Vagina (tissue), 2 donors: Measurements from ENCODE around the gene SMIM29. TPM values are rescaled to one million over a fixed set of nuclear protein-coding genes. Genes with fewer than 3 reads are reported as not detected.
"Not testable (repeated sequence)": the region's sequence is repeated elsewhere in the genome, so short reads cannot be mapped to it uniquely, and the experiment has no call there.

ENCODE experiments used
- DNase-seq, 2 donors: peaks; one replicate each; pipeline ENCODE4 v3.0.0-alpha.2; 2017; ENCODE audit errors: extremely low spot score in 2 of 2
- H3K27ac ChIP-seq: fragments of 200-600 bp; sonication (generic); one replicate; pipeline ENCODE4 v1.5.1; 2019
- H3K27me3 ChIP-seq: fragments of 200-600 bp; sonication (generic); one replicate; pipeline ENCODE4 v1.5.1; 2019
- H3K36me3 ChIP-seq, 2 donors: fragments of 200-600 bp; sonication (generic); one replicate each; pipeline ENCODE4 v1.5.1; 2017 to 2019
- H3K4me1 ChIP-seq: fragments of 200-600 bp; sonication (generic); one replicate; pipeline ENCODE4 v1.5.1; 2019
- H3K4me3 ChIP-seq, 2 donors: fragments of 200-600 bp; sonication (generic); 1 replicate in 1 of 2; 2 replicates in 1 of 2; pipeline ENCODE4 v1.5.1; 2016 to 2019
- H3K9me3 ChIP-seq: fragments of 200-600 bp; sonication (generic); one replicate; pipeline ENCODE4 v1.5.1; 2019
- POLR2A ChIP-seq, 2 donors: fragments of 450-650 bp; IDR thresholded peaks; one replicate each; pipeline ENCODE4 v1.6.1; 2017; ENCODE audit warnings: antibody characterized with exemption in 2 of 2, mild to moderate bottlenecking in 2 of 2, moderate library complexity in 2 of 2
- POLR2AphosphoS5 ChIP-seq, 2 donors: sonication (generic); formaldehyde crosslinking; IDR thresholded peaks; one replicate each; pipeline ENCODE4 v1.9.0; 2017; ENCODE audit warnings: antibody characterized with exemption in 2 of 2, mild to moderate bottlenecking in 2 of 2, low read depth in 1 of 2; ENCODE audit not compliant: insufficient read depth in 1 of 2
- intact Hi-C: fragments of 100-400 bp; cut with DNase I; formaldehyde crosslinking; loops from one replicate; pipeline ENCODE4 v1.15.1; 2023
- total RNA-seq: library from RNA; depleted of rRNA; stranded (reverse); fragments of >200 nt; gene quantifications from one replicate; pipeline ENCODE4 v1.2.3, GENCODE V29; 2016
- TF ChIP-seq, protein P1 (sequence below), 3 experiments: fragments of 450-650 bp in 2 of 3; fragments of 200-600 bp in 1 of 3; sonication (generic) in 1 of 3; IDR thresholded peaks; one replicate each; pipeline ENCODE4 v1.5.1; 2017 to 2019; ENCODE audit warnings: antibody characterized with exemption in 3 of 3, mild to moderate bottlenecking in 2 of 3, moderate library complexity in 2 of 3

SMIM29 gene
- total RNA-seq, 1 donor from 2014 or later: 22.3 TPM

DNA sequence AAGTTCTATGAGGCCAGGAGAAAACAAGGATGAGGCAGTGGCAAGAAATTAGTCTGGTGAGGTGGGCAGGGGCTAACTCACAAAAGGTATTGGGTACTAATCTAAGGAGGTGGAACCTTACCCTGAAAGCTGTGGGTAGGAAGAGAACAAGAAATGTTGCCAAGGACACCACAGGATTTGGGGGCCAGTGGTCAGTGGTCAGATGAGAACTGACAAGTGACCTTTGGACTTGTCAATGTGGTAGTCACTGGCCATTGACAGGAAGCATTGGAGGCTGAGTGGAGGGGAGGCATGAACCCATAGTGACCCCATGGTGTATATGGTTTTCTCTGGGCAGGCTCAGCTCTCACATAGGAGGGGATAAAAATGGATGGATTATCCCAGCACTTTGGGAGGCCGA is 25.3 kb upstream of the SMIM29 start:
- no peaks in the 10 kb centered on the region for H3K27me3 ChIP-seq

DNA sequence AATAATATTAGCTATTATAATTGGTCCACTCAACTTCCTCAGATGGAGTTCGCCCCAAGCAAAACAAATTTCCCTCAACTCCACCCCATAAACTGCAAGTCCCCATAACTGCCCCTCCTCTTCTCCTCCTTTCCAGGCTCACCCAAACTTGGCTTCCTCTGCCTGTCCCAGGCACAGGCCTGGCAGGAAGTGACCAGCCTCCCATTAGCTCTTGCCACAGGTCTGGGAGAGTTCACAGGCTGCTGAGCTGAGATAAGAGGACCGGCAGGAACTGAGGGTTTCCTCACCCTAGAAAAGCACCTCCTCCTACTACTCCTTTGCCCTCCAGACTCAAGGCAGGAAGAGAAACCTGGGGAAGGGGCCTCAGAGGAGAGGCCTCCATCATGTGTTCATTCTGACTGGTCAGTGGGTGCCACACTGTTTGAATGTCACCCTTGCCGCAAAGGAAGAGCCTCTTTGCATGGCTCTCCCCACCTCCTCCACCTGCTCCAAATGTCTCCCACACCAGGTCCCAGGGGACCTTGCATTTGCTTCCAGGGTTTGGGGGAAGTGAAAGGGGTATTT is 24.5 kb upstream of the SMIM29 start:
- Histone ChIP-seq H3K36me3 (no peaks in the 10 kb centered on the region), H3K4me1 (no peaks in the 10 kb centered on the region), H3K27me3 (no peaks in the 10 kb centered on the region), H3K4me3 (no peak overlapping the region), H3K9me3 (no peaks in the 10 kb centered on the region), H3K27ac (no peak overlapping the region)
- TF ChIP-seq POLR2A (IDR thresholded peaks at IDR 0.05) (no peak), POLR2AphosphoS5 (IDR thresholded peaks at IDR 0.05; ENCODE audit: insufficient read depth in 1 of 2, low read depth in 1 of 2) (peak in 1 of 2 donors; percentile 57)
- TF ChIP-seq, protein P1, sequence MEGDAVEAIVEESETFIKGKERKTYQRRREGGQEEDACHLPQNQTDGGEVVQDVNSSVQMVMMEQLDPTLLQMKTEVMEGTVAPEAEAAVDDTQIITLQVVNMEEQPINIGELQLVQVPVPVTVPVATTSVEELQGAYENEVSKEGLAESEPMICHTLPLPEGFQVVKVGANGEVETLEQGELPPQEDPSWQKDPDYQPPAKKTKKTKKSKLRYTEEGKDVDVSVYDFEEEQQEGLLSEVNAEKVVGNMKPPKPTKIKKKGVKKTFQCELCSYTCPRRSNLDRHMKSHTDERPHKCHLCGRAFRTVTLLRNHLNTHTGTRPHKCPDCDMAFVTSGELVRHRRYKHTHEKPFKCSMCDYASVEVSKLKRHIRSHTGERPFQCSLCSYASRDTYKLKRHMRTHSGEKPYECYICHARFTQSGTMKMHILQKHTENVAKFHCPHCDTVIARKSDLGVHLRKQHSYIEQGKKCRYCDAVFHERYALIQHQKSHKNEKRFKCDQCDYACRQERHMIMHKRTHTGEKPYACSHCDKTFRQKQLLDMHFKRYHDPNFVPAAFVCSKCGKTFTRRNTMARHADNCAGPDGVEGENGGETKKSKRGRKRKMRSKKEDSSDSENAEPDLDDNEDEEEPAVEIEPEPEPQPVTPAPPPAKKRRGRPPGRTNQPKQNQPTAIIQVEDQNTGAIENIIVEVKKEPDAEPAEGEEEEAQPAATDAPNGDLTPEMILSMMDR (IDR thresholded peaks at IDR 0.05): no peak
- intact Hi-C loops: no loop called here
- DNase-seq: no peak

More for the DNA sequence above, 25.3 kb upstream of the SMIM29 start:
- no peak for DNase-seq
- intact Hi-C loops: no loop called here
- Histone ChIP-seq H3K4me3 (no peak overlapping the region), H3K36me3 (no peaks in the 10 kb centered on the region), H3K9me3 (no peaks in the 10 kb centered on the region), H3K27ac (no peak overlapping the region), H3K4me1 (no peaks in the 10 kb centered on the region)
- TF ChIP-seq POLR2AphosphoS5 (IDR thresholded peaks at IDR 0.05; ENCODE audit: insufficient read depth in 1 of 2, low read depth in 1 of 2): no peak
- no peak for TF ChIP-seq POLR2A (IDR thresholded peaks at IDR 0.05)
- TF ChIP-seq, protein P1 (IDR thresholded peaks at IDR 0.05): no peak

DNA sequence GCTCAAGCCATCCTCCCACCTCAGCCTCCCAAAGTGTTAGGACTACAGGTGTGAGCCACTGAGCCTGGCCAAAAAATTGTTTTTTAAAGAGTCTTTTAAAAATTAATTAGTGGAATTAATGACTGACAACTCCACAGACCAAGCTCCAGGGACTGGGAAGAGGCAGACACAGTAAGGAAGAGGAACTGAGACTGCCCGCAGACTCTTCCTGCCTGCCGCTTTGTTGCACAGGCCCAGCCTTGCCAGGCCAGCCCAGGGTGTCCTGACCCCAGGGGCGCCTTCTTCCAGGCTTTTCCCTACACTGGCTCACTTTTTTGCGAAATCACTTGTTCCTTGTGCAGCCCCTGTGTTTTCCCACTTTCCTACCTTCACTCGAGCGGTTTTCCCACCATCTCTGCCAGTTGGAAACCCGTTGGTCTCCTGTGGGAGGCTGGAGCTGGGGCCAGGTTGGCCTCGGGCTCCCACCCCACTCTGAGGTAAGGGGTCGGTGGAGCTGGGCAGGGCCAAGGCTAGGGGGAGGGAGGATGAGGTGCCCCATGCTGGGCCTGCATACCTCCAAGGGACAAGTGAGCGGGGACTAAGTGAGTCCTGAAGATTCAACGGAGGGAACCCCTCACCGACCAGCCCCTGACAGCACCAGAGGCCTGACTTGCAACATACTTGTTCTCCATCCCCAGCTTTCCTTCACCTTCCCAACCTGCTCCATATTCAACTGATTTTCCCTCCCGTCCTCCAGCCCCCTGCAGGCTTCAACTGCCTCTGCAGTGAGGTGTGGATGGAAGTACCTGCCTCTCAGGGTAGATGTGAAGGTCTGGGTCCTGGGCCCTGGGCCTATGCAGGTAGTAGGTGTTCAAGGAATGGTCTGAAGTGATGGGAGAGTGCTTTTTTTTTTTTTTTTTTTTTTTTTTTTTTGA is 23.5 kb upstream of the SMIM29 start:
- TF ChIP-seq, protein P1 (IDR thresholded peaks at IDR 0.05): no peak
- TF ChIP-seq POLR2A (IDR thresholded peaks at IDR 0.05) (no peak), POLR2AphosphoS5 (IDR thresholded peaks at IDR 0.05; ENCODE audit: insufficient read depth in 1 of 2, low read depth in 1 of 2) (no peak)
- Histone ChIP-seq H3K27me3 (no peaks in the 10 kb centered on the region), H3K4me3 (no peak overlapping the region)

DNA sequence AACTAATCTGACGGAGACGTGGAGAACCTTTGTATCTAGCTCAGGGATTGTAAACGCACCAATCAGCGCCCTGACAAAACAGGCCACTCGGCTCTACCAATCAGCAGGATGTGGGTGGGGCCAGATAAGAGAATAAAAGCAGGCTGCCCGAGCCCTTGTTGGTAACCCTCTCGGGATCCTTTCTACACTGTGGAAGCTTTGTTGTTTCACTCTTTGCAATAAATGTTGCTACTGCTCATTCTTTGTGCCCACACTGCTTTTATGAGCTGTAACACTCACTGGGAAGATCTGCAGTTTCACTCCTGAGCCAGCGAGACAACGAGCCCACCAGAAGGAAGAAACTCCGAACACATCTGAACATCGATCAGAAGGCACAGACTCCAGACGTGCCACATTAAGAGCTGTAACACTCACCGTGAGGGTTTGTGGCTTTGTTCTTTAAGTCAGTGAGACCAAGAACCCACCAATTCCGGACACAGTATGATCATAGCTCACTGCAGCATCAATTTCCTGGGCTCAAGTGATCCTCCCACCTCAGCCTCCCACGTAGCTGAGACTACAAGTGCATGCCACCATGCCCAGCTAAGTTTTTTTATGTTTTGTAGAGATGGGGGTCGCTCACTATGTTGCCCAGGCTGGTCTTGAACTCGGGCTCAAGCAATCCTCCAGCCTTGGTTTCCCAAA is 21.0 kb upstream of the SMIM29 start:
- H3K9me3 ChIP-seq, H3K4me3 ChIP-seq, H3K36me3 ChIP-seq, H3K4me1 ChIP-seq, H3K27me3 ChIP-seq, intact Hi-C loops, DNase-seq, H3K27ac ChIP-seq: not testable (repeated sequence)

More for the DNA sequence above, 23.5 kb upstream of the SMIM29 start:
- Histone ChIP-seq H3K27ac (no peak overlapping the region), H3K36me3 (no peaks in the 10 kb centered on the region), H3K9me3 (no peaks in the 10 kb centered on the region), H3K4me1 (no peaks in the 10 kb centered on the region)
- intact Hi-C loops: no loop called here
- DNase-seq: no peak

DNA sequence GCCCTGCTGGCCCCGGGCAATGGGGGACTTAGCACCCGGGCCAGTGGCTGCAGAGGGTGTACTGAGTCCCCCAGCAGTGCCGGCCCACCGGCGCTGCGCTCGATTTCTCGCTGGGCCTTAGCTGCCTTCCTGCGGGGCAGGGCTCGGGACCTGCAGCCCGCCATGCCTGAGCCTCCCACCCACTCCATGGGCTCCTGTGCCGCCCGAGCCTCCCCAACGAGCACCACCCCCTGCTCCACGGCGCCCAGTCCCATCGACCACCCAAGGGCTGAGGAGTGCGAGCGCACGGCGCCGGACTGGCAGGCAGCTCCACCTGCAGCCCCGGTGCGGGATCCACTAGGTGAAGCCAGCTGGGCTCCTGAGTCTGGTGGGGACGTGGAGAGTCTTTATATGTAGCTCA is 20.3 kb upstream of the SMIM29 start:
- H3K9me3 ChIP-seq, H3K4me3 ChIP-seq, H3K27ac ChIP-seq, intact Hi-C loops, H3K27me3 ChIP-seq, H3K36me3 ChIP-seq, H3K4me1 ChIP-seq, DNase-seq: not testable (repeated sequence)
